Renal cortical epithelial cell (primary cell): ENCODE data around the gene ARMH1. TPM values are rescaled to one million over a fixed set of nuclear protein-coding genes. Genes with fewer than 3 reads are reported as not detected.

ENCODE experiments used
- DNase-seq: peaks from one replicate; pipeline ENCODE4 v3.0.0-alpha.2; 2011; ENCODE audit warnings: low read depth
- total RNA-seq: library from RNA; depleted of rRNA; stranded (reverse); fragments of >200 nt; gene quantifications from 2 replicates; pipeline ENCODE4 v1.2.3, GENCODE V29; 2014

Gene ARMH1
- total RNA-seq, result 6.7 TPM in 1 of 2 replicates, not detected in the other

GRCh38 chr1:44674113-44675000, at the start of gene ARMH1, which contains the start of gene TMEM53:
Gene ARMH1, plus strand, starts transcription at chr1:44674714. Its CDS starts 14,984 bp downstream, at chr1:44689698.
Gene TMEM53, minus strand, starts transcription at chr1:44674481. Its CDS starts 90 bp downstream, at chr1:44674391.
- peak; percentile 96 for DNase-seq

- DNase-seq, result no peak
These were observed 49.2 kb upstream of the ARMH1 start for GRCh38 chr1:44625348-44625747.

- peak; percentile 85 for DNase-seq
These were observed 45.4 kb upstream of the ARMH1 start for GRCh38 chr1:44628962-44629756.

GRCh38 chr1:44630116-44630515, 44.4 kb upstream of the ARMH1 start:
- peak; percentile 71 for DNase-seq

- DNase-seq, result no peak
These were observed 43.2 kb upstream of the ARMH1 start for GRCh38 chr1:44631333-44631646.

- peak; percentile 71 for DNase-seq
These were observed 42.6 kb upstream of the ARMH1 start for GRCh38 chr1:44631647-44632539.

GRCh38 chr1:44632598-44632997, 41.9 kb upstream of the ARMH1 start:
- DNase-seq, result no peak

GRCh38 chr1:44634606-44635189, 39.8 kb upstream of the ARMH1 start:
- DNase-seq, result no peak

- no peak for DNase-seq
These were observed 39.1 kb upstream of the ARMH1 start for GRCh38 chr1:44635439-44635838.

GRCh38 chr1:44636083-44636687, 38.3 kb upstream of the ARMH1 start:
- no peak for DNase-seq

GRCh38 chr1:44636688-44637598, 37.6 kb upstream of the ARMH1 start:
- no peak for DNase-seq

GRCh38 chr1:44637702-44638411, 36.7 kb upstream of the ARMH1 start:
- no peak for DNase-seq

- no peak for DNase-seq
These were observed 34.2 kb upstream of the ARMH1 start for GRCh38 chr1:44640200-44640853.

- DNase-seq, result no peak
These were observed 33.1 kb upstream of the ARMH1 start for GRCh38 chr1:44641126-44642102.

- no peak for DNase-seq
These were observed 32.3 kb upstream of the ARMH1 start for GRCh38 chr1:44642255-44642654.

- no peak for DNase-seq
These were observed 31.6 kb upstream of the ARMH1 start for GRCh38 chr1:44642925-44643324.

GRCh38 chr1:44643721-44644334, 30.7 kb upstream of the ARMH1 start:
- no peak for DNase-seq
